Hypothalamus (tissue), 51 donors: ENCODE results near the gene SHROOM4.

Experiments
- DNase-seq, 51 donors: peaks; one replicate each; lab custom pipeline; 2025; lab: John Stamatoyannopoulos, UW

The SHROOM4 gene

DNA sequence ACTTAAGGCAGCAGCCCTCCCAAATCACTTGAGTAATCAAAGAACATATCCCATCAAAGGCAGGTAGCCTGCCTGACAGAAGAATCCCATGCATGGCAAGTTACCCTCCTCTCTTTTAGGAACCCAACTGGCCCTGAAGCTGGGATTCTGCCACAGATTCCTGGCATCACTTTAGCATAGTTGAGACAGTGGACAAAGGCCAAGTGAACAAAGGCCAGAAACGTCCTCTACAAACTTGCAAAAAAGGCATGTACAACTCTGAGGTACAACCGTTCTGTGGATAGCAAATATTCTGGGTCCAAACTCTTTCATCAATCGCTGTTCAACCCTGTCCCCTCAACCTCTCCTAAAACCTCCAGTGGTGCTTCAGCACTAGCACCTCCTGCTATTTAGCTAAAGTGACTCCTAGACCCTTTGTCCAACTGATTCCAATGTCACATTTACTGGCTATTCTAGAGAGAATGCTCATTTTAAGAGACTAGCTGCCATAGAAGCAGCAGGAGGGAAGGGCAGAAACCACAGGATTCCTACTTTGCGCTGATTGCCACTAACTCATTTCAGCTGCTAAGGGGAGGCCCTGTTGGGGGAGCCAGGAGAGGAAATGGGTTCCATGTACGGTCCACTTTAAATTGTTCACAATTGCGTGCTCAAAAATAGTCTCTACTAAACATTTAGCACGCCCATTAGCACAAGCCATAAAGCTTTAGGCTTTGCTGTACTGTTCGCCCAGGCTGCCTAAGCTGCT, 105.9 kb downstream of the SHROOM4 start:
- no peak for DNase-seq

DNA sequence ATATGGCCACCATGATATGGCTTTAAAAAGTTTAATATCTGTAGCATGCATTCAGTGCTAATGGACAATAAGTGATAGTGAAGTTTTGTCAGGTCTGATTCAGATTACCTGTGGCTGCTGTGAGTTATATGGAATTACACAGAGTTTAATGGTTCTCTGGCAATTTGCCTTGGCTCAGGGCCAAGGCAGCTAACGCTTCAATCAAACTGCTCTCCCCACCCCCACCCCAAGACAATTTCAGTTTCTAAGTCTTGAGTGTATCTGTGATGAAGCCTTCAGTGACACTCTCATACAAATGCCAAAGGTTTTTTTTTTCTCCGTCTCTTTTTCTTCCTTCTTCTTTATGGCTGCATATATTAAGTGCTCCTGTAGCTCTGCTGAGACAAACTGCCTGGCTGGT, 106.6 kb downstream of the SHROOM4 start:
- DNase-seq, result no peak

DNA sequence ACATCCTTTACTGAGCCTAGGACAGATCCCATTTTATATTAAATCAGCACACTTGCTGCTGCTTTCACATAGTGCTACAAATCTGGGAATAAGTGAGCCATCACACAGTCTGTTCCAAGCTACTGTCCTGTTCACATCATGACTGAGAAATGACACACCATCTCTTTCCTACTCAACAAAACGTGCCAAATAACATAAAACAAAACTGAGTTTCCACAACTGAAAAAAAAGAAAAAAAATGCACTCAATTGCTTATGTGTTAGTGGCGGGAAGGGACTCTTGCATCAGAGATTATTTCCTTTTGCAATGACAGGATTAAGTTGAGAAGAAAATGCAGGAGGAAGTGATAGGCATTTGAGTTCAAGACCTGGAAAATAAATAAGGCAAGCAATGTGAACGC, 109.0 kb downstream of the SHROOM4 start:
- DNase-seq, result no peak

DNA sequence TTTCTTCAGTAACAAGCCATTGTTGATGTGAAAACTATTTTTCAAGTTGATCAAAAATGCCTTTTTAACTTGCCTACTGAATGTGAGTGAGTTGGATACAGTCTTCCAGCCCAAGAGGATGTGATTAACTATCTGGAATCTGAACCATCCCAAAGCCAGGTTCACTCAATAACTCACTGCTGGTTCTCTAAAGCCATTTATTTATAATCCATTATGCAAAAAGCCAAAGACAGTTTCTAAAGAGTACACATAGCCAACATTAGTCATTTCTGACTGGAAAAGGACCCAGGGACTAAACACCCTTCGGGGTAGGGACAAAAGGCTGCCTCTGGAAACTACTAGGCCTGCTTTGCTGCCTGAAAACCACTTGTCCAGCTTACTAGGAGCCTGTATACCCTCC, 109.6 kb downstream of the SHROOM4 start:
- DNase-seq, result no peak

DNA sequence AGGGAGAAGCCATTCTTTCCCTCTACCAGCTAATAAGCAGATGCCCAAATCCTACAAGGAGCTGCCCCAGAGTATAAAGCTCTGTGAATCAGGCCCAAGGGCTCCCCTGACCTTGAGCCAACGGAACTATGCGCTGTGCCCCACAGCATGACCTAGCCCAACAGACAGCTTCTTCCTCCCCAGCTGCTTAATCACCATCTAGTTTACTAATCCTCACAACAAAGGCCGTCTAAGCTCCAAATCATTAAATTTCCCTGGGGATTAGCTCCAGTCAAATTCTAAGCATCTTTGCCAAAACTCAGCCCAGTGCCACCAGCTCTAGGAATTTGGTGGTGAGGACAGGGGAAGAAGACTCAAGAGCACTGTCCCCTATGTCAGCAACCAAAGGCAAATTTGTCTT, 113.1 kb downstream of the SHROOM4 start:
- no peak for DNase-seq

DNA sequence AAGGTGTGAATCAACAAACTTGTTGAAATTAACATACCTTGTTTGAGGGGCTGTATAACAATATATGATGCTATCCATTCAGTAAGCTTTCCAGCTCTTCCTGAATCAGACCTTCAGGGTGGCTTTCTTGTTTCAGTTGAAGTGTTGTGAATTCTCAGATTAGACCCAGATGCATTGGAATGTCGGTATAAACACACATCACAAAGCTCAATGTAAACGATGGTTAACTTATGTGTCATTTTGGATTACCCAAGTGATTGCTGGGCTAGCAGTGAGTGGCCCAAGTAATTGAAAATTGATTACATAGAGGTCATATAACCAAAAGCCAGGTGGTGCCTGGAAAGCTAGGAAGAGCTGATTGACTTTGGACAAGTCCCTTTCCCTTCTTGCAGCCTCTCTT, 115.0 kb downstream of the SHROOM4 start:
- no peak for DNase-seq

DNA sequence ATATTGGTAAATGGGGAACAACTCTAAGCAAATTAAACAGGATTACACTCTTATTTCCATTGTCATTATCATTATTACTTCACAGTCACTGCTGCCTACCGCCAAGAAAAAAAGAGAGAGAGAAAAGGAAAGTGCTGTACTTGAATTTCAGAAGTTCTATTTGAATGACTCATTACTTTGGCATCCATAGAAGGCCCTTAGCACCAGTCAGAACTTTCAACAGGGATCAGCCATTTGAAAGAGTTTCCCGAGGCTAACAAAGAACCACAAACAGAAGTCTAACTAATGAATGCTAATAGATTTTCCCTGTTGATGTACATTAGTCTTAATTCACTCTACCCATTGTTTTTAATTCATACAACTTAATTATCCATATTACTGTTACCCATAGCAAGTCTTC, 116.3 kb downstream of the SHROOM4 start:
- no peak for DNase-seq

DNA sequence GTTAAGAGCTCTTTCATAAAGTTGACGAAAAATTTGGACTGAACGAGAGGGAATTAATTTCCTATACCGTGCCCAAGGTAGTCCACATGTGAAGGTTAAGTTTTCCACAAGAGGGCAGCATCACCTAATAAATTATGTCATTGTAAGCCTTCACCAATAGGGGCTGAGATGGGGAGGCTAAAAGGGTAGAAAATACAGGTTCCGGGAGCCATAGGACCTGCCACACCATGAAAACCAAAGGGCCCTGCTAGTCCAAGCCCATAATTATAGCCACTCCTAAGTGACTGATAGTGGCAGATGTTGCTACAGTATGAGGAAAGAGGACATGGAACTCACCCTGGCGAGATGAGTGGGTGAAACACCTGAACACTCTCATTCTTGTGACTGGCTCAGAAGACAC, 122.2 kb downstream of the SHROOM4 start:
- DNase-seq, result peak in 1 of 51 donors; percentile 13

DNA sequence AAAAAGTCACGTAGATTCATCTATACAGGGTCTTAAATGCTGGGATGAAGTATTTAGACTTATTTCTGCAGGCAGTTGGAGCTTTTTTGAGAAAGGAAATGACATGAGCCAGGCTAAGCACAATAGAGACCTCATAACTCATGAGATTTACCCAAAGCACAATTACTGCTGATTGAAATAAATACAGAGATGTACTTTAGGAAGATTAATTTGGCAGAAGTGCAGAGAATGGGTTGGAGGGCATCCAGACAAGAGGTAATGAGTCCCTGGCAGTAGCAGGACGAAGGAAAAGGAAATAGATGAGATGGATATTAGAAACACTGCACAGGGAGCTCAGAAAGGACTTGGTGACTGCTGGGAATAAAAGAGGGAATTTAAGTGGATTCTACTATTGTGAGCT, 129.1 kb downstream of the SHROOM4 start:
- no peak for DNase-seq

DNA sequence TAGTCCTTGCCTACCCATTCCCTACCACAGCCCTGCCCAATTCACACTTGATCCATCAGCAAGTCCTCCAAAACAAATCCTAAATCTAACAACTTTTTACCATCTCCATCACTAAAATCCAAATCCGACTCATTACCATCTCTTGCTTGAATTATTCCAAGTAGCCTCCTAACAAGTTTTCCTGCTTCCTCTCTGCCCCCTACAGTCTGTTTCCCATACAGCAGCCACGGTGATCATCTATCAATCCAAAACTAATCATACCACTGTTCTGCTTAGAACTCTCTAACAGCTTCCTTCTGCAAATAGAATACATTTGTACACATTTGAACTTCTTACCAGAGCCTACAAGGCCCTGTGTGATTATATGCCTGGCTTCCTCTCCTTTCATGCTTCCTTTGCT, 133.0 kb downstream of the SHROOM4 start:
- DNase-seq, result peak in 7 of 51 donors; percentile 0 to 1 (median 0)

DNA sequence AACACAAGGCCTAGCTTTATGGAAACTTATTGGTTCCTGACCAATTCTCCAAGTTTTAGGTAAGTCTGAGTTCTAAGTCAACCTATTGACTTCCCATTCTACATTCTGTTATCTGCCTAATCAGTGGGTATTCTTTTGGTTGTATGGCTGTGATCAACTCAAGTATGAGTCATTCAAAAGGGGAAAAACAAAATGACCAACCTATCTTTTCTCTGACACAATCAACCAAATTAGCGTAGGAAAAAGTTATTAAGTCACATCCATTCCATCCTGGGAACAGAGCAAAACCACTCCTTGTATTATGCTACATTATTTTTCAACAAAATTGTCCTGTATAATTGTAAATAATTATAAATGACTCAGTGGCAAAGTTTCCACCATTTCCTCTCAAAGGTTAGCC, 136.2 kb downstream of the SHROOM4 start:
- DNase-seq, result no peak

DNA sequence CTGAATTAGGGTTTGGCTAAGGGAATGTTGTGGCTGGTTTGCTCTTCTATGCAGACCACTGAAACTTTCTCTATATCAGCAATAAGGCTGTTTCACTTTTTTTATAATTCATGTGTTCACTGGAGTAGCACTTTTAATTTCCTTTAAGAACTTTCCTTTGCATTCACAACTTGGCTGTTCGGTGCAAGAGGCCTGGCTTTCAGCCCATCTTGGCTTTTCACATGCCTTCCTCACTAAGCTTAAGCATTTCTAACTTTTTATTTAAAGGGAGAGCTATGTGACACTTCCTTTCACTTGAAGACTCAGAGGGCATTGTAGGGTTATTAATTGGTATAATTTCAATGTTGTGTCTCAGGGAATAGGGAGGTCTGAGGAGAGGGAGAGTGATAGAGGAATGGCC, 142.3 kb downstream of the SHROOM4 start:
- DNase-seq, result no peak

DNA sequence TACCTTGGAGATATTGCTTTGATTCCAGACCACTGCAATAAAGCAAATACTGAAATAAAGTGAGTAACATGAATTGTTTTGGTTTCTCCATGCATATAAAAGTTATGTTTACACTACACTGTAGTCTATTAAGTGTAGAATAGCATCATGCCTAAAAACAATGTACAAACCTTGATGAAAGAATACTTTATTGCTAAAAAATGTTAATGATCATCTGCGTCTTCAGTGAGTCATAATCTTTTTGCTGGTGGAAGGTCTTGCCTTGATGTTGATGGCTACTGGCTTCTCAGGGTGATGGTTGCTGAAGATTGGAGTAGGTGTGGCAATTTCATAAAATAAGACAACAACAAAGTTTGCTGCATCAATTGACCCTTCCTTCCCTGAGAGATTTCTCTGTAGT, 145.1 kb downstream of the SHROOM4 start:
- no peak for DNase-seq

DNA sequence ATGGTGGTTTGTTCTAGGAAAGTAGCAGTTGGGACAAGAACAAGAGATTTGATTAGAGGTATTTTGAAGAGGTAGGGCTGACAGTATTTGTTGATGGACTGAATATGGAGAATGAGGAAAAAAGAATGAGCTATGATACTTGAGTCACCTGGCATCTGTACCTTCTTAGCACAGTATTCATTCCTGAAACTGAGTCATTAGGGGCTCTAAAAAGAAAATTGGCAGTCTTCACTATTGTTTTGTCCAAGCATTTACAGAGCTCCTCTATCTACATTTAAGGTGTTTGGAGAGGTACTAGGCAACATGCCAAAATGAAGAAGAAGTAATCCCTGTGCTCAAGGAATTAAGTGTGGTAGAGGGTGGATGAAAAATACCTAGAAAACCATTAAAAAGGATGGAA, 165.8 kb downstream of the SHROOM4 start:
- DNase-seq, result no peak

DNA sequence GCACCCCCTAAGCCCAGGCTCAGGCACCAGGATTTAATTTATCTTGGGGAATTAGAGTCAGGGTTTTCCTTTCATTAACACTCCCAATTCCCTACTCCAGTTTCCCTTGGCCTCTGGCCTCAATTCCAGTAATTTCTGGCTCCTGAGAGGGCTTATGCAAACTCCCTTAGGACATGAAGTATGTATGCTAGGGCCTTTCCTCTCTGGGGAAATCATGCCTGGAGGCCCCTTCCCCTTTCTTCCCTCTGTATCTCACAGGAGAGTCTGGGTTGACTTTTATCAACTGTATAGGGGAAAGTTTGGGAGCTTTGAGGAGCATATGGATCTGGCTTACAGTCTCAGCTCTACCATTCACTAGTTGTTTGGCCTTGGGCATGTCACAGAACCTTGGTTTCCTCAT, 169.5 kb downstream of the SHROOM4 start:
- DNase-seq, result no peak

DNA sequence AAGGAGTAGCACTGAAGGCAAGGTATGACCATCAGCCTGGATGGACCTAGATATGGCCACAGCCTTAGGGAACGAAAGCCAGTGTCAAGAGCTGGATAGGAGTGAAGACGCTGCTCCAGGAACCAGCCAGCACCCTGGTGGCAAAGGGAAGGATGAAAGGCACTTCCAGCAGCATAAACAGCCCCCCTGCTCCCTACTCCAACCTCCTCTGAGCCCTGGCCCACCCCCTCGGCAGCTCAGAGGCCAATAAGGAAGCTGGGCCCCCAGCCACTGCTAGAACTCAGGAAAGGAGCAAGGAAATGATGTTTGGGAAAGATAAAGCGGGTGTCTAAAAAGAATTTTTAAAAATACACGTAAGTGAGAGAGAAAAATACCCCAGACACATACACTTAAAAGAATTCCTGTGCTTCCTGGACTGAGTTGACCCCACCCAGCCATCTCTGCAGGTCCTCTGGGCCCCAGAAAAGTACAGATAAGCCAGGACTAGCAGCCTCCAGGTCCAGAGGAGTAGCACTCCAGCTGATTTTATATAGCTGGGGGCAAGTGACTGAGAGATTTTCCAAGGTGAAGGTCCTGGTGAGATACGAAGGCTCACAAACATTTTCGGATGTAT, 170.4 kb downstream of the SHROOM4 start:
- DNase-seq, result no peak

DNA sequence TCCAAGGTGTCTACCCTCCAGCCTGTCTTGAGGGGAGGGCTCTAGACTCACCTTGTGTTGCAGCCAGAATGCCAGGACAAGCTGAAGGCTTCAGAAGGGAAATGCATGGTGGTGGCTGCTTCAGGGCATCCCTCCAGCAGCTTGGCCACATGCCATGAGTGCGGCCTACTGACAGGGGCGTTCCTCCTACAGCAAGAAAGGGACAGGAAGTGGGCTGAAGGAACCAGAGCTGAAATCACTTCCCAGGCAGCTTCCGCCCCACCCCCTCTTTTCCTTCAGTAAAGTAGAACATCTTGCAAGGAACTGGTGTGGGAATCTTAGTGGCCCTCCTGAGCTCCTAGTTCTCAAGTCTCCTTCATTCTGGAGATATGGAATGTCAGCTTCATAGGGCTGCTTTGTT, 175.9 kb downstream of the SHROOM4 start:
- DNase-seq, result peak in 2 of 51 donors; percentile 0 to 3

DNA sequence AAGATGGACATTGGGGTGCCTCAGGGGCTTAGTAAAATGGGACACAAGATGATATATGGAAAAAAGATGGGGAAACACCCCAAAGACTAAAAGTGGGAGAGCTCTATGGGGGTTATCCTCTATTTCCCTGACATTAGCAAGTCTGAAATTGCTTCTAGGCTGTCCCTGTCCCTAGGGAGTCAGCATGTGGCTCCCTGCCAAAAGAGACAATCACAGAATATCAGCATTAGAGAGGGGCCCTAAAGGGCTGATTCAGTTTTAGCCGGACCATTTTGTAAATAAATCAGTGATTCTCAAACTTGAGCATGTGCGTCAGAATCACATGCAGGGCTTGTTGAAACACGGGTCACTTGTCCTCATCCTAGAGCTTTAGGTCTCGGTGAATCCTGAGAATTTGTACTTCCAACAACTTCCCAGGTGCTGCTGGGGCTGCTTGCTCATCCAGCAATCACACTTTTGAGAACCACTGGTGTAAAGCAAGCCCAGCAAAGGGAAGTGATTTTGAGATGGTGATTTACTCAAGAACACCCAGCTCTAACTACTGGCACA, 178.1 kb downstream of the SHROOM4 start:
- peak in 2 of 51 donors; percentile 1 for DNase-seq

DNA sequence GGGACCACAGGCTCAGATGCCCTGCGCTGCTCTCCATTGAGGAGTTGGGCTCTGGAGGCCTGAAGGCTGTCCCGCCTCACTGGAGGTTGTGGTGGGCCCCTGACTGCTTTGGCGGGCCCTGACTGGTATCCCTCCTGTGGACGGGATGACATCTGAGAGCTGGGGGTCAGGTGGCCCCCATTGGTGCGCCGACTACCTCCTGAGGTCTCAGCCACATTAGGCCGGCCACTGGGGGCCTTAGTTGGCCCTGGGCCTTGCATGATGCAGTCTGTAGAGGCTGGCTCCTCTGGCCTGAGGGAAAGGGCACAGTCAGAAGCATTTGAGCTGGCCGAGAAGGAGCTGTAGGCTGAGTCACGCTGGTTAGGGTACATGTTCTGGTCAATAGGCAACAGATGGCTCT, 178.8 kb downstream of the SHROOM4 start:
- DNase-seq, result no peak

DNA sequence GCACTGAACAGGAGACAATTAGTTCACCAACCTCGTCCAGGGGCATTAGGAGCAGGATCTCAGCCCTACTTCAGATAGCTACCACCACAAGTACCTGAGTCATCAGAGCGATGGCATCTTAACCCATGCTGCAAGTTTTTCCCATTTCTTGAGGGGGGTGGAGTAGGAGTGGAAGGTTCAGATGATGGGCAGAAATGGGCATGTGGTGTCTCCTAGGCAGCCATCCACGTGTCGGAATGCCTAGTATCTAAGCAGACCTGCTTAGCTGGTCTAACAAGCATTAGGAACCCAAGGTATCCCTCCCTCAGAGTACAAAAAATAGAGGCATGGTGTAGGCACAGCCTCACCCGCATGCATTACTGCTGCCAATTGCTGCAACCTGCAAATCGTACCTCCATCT, 184.2 kb downstream of the SHROOM4 start:
- no peak for DNase-seq

DNA sequence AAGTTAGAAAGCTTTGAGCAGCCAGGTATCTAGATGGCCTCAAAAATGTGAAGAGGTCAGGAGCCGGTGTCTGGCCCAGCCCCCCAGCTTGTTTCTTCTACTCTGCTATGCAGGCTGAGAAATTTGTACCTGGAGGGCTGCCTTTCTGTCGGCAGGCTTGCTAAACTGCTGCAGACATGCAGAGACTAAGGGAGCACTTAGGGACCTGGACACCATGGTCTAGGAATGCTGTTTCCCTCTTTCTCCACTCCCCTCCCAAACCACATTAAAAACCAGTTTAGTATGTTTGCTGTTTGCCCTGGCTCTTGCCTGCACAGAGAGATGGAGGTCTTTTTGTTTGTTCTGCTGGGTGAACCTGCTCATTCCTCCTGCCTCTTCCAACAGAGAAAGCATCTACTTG, 186.3 kb downstream of the SHROOM4 start:
- DNase-seq, result no peak

DNA sequence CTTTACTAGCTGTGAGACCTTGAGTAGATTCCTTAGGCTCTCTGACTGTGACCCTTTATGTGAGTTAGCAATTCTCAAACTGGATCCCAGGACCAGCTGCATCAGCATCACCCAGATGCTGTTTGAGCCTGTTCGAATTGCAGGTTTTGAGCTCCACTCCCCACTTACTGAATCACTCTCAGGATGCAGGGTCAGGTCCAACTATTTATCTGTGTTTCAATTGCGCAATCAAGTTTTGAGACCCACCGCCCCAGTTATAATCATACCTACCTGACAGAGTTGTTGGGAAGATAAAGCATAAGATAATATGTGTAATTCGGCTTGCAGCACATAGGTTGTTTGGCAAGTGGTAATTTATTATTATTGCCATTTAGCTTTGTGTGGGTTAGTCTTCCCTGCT, 187.6 kb downstream of the SHROOM4 start:
- no peak for DNase-seq
